ENCODE results near the gene ZSCAN12.
"Not testable (repeated sequence)": the region's sequence is repeated elsewhere in the genome, so short reads cannot be mapped to it uniquely, and the experiment has no call there.

ZSCAN12 gene

DNA sequence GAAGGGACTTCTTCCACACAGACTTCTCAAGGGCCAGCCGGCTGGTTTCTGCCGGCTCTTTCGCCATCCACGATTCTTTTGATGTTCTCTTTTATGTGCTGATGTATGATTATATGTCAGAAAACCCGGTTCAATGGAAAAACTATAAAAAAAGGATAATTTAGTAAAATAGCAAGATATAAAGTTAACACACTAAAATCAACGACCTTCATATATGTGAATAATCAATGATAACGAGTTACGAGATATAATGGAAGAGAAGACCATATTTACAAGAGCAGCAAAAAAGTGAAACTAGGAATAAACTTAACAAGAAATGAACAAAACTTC lies 540 bp upstream of the ZSCAN12 start:
- FAIRE-seq (no peak), DNase-seq (ENCODE audit: insufficient read length, low spot score) (no peak)

DNA sequence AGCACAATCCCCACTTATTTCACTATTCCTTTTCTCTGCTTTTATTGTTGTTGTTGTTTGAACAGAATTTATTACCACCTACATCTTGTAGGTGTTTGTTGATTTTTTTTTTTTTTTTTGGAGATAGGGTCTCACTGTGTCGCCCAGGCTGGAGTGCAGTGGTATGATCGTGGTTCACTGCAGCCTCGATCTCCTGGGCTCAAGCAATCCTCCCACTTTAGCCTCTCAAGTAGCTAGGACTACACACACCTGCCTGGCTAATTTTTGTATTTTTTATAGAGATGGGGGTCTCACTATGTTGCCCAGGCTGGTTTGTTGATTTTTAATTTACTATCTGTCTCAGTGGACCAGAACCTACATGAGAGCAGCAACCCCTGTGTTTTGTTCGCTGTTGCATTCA lies 3.6 kb downstream of the ZSCAN12 start:
- no peak for DNase-seq (ENCODE audit: insufficient read length, low spot score)
- no peak for FAIRE-seq

DNA sequence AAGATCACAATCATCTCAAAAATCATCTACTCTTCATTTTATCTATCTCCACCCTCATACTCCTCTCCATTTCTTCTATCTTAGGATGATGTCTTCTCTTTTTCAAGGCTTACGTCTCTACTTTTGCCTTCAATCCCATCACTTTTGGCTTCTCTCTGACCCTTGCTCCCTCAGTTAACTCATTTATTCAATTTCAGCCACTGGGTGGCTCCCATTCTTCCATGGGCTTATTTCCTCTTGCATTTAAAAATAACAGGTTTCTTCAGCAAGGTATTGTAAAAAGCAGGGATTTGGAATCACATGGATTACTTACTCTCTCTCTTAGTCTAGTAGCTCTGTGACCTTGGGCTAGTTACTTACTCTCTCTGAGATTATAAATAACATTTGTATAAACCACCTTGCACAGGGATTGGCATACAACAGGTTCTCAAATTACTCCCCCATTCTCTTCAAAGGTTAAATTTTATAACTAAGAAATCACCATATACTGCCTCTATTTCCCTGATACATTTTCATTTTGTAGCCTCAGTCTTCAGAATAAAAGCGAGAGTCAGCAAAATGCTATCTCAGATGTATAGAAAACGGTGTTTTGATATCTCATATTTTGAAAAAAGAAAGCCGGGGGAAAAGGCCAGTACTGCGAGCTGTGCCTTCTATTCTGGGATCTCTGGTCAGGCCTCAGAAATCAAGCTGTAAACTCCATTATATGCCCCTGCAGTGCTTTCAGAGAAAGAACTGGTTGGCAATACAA lies 5.5 kb downstream of the ZSCAN12 start:
- FAIRE-seq, result peak; percentile 18
- no peak for DNase-seq (ENCODE audit: insufficient read length, low spot score)

DNA sequence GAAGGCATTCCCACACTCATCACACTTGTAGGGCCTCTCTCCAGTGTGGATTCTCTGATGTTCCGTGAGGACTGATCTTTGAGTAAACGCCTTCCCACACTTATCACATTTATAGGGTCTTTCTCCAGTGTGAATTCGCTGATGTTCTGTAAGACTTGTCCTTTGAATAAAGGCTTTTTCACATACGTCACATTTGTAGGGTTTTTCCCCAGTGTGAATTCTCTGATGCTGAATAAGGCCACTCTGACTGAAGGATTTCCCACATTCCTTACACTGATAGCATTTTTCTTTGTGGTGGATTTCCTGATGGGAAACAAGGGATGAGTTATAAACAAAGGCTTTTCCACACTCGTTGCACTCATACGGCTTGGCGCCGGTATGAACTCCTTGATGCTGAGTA lies 8.9 kb downstream of the ZSCAN12 start:
- no peak for FAIRE-seq
- no peak for DNase-seq (ENCODE audit: insufficient read length, low spot score)

DNA sequence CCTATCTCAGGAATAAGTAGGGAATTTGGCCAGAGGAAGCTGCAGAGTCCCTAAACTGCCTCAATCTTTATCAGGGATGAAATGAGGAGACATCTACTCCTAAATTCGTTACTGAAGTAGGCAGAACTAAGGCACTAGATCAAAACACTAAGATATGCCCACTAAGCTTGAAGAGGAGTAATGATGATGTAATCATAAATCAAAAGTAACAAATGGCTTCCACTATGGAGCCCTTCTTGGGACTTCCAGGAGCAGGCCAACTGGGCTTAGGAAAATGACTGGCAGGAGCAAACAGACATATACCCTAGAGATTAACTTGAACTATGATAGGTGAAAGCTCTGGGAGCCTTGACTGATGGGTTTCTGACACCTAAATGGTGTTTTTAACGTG lies 15.4 kb downstream of the ZSCAN12 start:
- no peak for DNase-seq (ENCODE audit: insufficient read length, low spot score)
- FAIRE-seq, result no peak

DNA sequence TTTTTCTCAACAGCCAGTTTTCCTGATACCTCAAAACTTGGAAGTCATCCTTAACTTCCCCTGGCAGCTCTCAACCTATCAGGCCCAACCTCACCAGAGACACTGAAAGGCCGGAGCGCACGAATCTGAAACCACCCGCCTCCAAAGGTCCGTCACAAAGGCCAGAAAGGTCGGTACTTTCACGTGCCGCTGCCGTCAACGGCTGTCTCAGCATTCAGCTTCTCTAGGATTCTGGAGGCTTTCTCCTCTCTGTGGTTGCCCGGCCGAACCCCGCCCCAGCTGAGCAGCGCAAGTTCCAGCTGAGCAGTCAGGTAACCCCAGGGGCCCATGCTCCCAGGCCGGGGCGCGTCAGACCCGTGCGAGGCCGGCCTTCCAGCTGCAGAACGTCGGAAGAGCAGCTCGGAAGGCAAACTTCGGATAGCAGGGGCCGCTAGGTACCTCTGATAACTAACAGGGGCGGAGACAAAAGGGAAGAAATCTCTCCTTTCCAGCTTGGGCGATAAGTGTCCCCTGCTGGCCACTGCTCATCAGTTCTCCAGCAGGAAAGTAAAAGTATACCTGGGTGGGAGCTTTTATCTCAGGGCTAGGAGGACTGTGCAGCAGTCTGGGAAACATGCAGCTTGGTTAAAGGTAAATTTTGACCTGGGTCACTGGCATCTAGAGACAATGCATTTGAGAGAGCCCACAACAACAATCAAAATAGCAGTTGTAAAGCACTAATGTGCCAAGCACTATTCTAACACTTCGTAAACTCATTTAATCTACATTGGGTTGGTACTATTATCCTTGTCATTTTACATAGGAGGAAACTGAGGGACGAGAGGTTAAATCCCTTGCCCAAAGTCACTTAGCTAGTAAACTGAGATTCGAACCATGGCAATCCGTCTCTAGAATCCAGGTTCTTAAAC lies 16.1 kb downstream of the ZSCAN12 start:
- peak; percentile 58 for DNase-seq (ENCODE audit: insufficient read length, low spot score)
- FAIRE-seq, result peak; percentile 98

DNA sequence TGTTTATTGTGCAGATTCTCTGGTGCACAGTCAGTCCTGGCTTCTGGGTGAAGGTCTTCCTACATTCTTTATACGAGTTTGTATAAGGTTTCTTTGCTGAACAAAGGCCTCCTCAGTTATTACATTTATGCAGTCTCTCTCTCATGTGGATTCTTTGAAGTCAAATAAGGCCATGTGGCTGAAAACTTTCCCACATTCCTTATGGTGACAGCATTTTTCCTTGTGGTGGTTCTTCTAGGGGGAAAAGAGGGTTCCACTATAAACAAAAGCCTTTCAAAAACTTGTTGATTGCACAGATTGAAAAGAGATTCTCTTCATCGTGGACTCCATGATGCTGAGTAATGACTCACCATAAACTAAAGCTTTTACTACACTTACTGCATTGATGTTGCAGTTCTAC lies 19.2 kb downstream of the ZSCAN12 start:
- FAIRE-seq (no peak), DNase-seq (ENCODE audit: insufficient read length, low spot score) (no peak)

DNA sequence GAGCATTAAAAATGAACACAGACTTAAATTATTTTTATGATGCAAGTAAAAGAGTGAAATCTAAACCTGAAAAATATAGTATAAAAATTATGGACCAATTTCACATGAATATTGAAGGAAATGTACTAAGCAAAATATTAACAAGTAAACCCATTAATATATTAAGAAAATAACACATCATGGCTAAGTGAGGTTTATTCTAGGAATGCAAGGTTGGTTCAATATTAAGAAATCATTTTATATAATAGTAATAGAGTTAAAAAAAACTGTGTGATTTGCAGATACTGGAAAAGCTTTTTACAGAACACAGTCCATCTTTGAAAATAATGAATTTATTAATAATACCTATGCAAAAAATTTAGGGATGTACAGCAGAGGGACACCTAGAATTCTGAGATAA lies 20.9 kb downstream of the ZSCAN12 start:
- FAIRE-seq (no peak), DNase-seq (ENCODE audit: insufficient read length, low spot score) (no peak)

DNA sequence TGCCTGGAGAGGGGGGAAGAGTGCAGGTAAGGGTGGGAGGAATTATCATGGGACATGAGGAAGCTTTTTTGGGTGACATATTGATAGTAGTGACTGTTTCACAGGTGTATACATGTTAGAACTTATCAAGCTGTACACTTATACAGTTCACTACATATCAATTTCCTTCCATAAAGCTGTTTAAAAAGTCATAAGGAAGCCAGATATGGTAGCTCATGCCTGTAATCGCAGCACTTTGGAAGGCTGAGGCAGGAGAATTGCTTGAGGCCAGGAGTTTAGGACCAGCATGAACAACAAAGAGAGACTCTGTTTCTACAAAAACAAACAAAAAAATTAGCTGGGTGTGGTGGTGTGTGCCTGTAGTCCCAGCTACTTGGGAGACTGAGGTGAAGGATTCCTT lies 21.7 kb downstream of the ZSCAN12 start:
- DNase-seq (ENCODE audit: insufficient read length, low spot score) (no peak), FAIRE-seq (no peak)

DNA sequence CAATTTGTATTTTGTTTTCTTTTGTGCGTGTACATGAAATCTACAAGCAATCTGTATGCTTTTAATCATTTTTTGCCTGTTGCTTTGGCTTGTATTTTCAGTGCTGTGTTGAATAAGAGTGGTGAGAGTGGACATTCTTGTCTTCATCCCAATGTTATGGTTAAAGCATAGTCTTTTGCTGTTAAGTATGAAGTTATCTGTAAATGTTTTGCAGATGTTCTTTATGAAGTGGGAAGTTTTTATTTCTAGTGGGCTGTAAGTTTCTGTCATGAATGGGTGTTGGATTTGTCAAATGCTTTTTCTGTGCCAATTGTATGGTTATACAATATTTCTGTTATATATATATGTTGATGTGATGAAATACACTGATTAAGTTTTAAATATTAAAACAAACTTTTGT lies 25.6 kb downstream of the ZSCAN12 start:
- no peak for FAIRE-seq
- DNase-seq (ENCODE audit: insufficient read length, low spot score), result no peak

DNA sequence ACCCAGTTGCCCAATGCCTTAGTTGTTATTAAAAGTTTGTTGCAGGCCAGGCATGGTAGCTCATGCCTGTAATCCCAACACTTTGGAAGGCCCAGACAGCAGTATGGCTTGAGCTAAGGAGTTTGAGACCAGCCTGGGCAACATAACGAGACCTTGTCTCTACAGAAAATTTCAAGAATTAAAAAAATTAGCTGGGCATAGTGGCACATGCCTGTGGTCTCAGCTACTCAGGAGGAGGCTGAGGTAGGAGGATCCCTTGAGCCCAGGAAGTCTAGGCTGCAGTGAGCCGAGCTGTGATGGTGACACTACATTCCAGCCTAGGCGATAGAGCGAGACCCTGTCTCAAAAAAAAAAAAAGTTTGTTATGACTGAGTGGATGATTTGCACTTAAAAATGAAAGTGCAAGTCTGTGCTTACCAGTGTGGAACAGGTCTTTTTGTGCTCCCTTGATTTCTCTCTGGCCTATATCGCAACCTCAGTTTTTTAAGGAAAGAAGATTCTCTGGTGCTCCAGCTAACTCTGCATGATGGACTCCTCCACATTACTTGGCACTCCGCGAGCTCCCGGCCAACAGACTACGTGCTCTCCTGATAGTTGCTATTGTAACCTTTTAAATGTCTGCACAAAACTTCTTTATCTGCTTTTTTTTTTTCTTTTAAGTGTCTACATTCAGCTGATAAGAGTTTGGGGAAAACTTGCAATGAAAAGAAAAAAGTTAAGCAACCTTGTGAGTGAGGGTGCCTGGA lies 27.7 kb downstream of the ZSCAN12 start:
- DNase-seq (ENCODE audit: insufficient read length, low spot score) (no peak), FAIRE-seq (peak; percentile 89)

DNA sequence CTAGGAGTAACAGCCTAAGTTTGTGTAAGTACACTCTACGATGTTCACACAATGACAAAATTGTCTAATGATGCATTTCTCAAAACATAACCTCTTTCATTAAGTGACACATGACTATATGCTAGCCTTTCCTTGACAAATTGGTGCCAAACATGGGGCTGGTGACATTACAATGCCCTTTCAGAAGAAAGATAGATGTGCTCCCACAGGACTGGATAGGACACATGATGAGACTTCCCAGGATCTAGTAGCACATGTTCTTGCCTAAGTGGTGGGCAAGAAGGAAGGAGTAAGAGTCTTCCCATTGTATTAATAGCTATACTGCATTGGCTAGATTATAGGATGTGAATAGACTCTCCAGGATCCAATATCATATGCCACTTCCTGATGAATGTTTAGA lies 28.3 kb downstream of the ZSCAN12 start:
- FAIRE-seq, result no peak

DNA sequence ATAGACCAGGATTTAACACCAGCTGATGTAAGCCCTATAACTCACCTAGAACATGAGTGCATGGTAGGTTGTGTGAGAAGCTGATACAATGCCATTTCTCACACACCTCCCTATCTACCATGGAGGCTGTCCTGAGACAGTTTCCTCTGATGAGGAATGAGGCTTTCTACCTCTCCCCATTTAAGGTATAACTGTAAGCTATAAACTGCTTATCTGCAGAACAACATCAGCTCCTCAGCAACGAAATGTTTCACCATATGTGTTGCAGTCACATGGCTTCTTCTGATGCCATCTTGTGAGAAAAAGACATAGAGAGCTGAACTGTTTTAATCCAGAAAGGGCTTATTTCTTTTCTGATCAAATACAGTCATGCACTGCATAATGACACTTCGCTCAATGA lies 29.1 kb downstream of the ZSCAN12 start:
- DNase-seq (ENCODE audit: insufficient read length, low spot score) (no peak), FAIRE-seq (no peak)

More for the DNA sequence above, 28.3 kb downstream of the ZSCAN12 start:
- no peak for DNase-seq (ENCODE audit: insufficient read length, low spot score)

DNA sequence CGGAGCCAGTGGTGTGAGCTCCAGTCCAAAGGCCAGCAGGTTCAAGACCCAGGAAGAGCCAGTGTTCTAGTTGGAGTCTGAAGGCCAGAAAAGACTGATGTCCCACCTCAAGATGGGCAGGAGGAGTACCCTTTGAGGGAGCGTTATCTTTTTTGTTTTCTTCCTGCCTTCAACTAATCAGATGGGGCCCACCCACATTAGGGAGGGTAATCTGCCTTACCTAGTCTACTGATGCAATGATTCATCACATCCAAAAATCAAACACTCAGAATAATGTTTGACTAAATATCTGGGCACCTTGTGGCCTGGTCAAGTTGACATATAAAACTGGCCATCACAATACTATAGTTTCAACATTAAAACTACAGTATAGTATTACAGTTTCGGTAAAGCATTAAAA lies 30.1 kb downstream of the ZSCAN12 start:
- no peak for DNase-seq (ENCODE audit: insufficient read length, low spot score)
- no peak for FAIRE-seq

DNA sequence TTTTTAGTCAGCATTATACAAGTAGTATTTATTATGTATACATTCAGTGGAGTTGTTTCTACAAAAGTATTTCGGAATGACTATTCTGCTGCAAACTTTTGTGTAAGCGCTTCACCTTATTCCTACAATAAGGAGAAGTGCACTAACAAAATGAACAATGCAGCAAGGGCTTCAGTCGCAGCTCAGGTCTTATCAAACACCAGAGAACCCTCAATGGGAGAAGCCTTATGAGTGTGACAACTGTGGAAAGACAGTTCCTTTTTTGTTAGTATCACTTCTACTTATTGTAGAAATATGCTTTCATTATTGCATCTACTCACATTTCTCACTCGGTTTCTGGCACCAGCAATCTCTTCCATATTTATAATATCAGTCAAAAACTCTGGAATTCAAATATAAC lies 31.0 kb downstream of the ZSCAN12 start:
- DNase-seq (ENCODE audit: insufficient read length, low spot score) (no peak), FAIRE-seq (peak; percentile 18)

DNA sequence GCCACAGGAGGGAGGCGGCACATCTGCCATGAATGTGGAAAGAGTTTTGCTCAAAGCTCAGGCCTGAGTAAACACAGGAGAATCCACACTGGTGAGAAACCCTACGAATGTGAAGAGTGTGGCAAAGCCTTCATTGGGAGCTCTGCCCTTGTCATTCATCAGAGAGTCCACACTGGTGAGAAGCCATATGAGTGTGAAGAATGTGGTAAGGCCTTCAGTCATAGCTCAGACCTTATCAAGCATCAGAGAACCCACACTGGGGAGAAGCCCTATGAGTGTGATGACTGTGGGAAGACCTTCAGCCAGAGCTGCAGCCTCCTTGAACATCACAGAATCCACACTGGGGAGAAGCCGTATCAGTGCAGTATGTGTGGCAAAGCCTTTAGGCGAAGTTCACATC lies 34.0 kb downstream of the ZSCAN12 start:
- not testable (repeated sequence) for FAIRE-seq; DNase-seq (ENCODE audit: insufficient read length, low spot score)

DNA sequence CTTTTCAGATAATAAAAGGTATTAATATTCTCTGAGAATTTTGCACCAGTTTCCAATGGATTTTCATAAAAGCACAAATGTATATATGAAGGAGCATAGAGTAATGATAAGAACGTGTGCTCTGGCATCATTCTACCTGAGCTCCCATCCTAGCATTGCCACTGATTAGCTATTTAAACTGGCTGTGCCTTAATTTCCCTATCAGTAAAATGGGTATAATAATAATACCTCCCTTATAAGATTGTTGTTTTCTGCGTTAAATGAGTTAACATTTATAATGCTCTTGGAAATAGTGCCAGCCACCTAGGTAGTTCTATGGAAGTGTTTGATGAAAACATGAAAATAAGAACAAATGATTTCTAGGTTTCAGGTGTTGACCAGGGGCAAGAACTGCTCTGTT lies 38.6 kb downstream of the ZSCAN12 start:
- FAIRE-seq (no peak), DNase-seq (ENCODE audit: insufficient read length, low spot score) (no peak)

DNA sequence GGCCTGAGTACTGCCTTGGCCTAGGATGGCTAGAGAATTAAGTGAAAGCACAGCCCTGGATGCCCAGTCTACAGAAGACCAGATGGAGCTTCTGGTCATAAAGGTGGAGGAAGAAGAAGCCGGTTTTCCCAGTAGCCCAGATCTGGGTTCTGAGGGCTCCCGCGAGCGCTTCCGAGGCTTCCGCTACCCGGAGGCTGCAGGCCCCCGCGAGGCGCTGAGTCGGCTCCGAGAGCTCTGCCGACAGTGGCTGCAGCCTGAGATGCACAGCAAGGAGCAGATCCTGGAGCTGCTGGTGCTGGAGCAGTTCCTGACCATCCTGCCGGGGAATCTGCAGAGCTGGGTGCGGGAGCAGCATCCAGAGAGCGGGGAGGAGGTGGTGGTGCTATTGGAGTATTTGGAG lies 40.0 kb downstream of the ZSCAN12 start:
- FAIRE-seq, result not testable (repeated sequence)

DNA sequence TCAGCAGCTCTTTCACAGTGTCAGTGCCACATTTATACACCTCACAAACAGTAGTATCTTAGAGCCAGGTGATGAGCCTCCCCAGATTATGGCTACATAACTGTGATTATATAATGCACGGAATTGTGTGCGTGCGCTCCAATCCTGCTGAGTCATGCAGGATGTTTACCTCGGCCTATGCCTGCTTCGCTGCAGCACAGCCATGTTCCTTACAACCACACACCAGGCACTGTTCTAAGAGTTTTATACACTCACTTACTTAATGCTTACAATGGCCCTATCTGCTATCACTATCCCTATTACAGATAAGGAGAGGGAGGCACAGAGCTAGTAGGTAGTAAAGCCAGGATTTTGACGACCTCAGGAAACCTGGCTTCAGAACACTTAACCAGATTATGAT lies 42.5 kb downstream of the ZSCAN12 start:
- DNase-seq (ENCODE audit: insufficient read length, low spot score), result no peak
- FAIRE-seq, result no peak

More for the DNA sequence above, 40.0 kb downstream of the ZSCAN12 start:
- DNase-seq (ENCODE audit: insufficient read length, low spot score), result not testable (repeated sequence)

DNA sequence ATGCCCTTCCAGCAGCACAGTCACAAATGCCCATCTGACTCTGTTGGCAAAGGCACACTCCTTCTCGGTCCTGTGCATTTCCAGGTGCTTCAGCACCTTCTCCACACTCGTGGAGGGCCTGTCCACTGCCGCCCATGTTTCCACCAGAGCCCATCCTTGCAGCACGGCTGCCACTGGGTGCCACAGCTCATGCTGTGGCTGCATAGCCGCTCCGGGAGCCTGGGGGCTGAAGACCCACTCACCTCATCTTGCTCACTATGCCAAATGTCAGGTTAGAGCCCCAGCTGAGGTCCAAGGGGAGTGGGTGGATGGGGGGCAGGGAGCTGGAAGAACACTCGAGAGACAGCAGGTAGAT lies 42.9 kb downstream of the ZSCAN12 start:
- DNase-seq (ENCODE audit: insufficient read length, low spot score) (no peak), FAIRE-seq (no peak)
